Forelimb muscle (tissue), 1 donor: ENCODE results near the gene TYK2. TPM values are rescaled to one million over a fixed set of nuclear protein-coding genes. Genes with fewer than 3 reads are reported as not detected.

Experiments used
- DNase-seq: peaks from one replicate; pipeline ENCODE4 v3.0.0-alpha.2; 2013; ENCODE audit warnings: low read depth
- polyA plus RNA-seq: library from polyadenylated mRNA; unstranded; fragments of 120-200 nt; gene quantifications from one replicate; pipeline ENCODE4 v1.2.1, GENCODE V29; 2013; ENCODE audit not compliant: insufficient read length

The TYK2 gene
- polyA plus RNA-seq, 1 donor, result 74.5 TPM

GRCh38 chr19:10334588-10335351, 45.6 kb downstream of the TYK2 start:
- no peak for DNase-seq

DNA sequence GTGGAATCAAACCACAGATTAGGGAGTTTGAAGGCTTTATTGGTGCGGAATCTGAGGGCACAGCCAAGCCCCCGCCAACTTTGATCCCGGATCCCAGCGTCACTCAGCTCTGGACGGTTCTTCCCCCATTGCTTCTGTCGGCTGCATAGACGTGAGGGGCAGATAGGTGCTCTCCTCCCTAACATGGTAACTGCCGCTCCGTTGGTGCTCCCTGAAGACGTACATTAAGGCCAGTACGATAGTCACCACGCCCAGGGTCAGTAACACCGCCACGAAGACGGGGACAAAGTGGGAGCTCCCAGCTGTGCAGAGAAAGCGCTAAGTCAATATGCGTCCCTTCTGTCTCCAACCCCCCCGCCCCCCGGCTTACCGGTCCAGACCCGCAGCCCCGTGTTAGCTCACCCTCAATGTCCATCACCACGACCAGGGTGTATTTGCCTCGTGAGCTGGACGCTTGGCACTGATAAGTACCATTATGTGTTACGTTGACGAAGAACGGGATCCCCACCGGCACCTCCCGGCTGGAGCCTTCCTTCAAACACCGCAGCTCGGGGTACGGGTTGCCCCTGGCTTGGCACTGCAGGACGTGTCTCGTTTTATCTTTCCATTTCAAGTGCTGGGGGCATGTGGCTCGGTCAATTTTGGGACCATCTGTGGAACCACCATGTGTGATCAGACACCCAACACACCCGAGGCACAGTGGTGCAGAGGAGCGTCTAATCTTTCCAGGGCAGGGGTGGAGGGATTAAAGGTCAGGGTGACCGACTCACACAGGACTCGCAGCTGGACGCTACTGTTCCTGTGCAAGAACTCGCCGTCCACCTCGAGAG, 46.4 kb downstream of the TYK2 start:
- no peak for DNase-seq

- DNase-seq, result peak; percentile 86
Observed at GRCh38 chr19:10332965-10333757, 47.2 kb downstream of the TYK2 start, which contains the start of gene RAVER1. TSS of gene RAVER1 (minus strand) at chr19:10333529. CDS start at chr19:10333507, 22 bp downstream.

GRCh38 chr19:10332158-10332964, 48.0 kb downstream of the TYK2 start:
- DNase-seq, result no peak

GRCh38 chr19:10329555-10329954, 50.8 kb downstream of the TYK2 start:
- no peak for DNase-seq

GRCh38 chr19:10328558-10329429, 51.6 kb downstream of the TYK2 start:
- no peak for DNase-seq

- DNase-seq, result no peak
Observed at GRCh38 chr19:10327793-10328192, 52.6 kb downstream of the TYK2 start.

- no peak for DNase-seq
Observed at GRCh38 chr19:10325732-10326131, 54.6 kb downstream of the TYK2 start.

GRCh38 chr19:10321874-10322835, 58.2 kb downstream of the TYK2 start:
- DNase-seq, result no peak

GRCh38 chr19:10321417-10321797, 59.0 kb downstream of the TYK2 start:
- DNase-seq, result no peak

- DNase-seq, result no peak
Observed at GRCh38 chr19:10320602-10321416, 59.6 kb downstream of the TYK2 start.

- DNase-seq, result no peak
Observed at GRCh38 chr19:10318807-10319682, 61.3 kb downstream of the TYK2 start.

GRCh38 chr19:10317857-10318462, 62.4 kb downstream of the TYK2 start:
- DNase-seq, result no peak

GRCh38 chr19:10317045-10317856, 63.1 kb downstream of the TYK2 start:
- DNase-seq, result no peak

DNA sequence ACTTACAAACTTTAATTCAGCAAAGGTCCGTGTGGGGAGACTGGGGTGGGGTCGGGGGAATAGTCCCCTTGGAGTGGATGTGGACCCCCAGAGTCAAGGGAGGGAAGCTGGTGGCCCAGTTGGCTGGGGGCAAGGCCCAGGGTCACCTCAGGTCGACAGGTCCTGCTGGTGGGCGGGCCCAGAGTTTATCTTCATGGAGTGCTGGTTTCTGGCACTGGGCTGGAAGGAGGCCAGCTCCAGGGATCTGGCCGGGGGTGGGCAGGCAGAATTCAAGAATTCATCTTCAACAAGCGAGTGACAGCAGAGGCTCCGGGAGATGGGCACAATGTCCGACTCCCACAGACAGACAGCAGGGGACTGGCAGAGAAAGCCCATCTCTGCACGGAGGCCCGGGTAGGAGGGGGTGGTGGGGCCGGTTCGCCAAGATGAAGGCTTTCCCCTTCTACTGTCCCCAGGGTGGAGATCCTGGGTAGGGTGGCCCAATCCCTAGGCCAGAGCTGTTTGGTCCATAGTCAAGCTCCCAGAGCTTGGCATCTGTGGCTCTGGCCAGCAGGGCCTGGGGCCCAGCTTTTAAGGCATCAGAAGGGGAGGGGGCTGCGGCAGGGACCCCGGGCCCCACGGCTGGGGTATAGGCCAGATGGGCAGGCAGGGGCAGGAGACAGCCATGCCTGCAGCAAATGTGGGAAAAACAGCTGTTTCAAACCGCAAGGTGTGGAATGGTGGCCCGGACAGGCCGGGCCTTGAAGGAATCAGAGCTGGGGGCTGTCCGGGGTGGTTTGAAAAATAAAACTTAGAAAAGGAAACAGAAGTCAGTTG, 63.9 kb downstream of the TYK2 start:
- no peak for DNase-seq
